K562 (cell line): Measurements from ENCODE around the gene ZNF615. TPM values are rescaled to one million over a fixed set of nuclear protein-coding genes. Genes with fewer than 3 reads are reported as not detected.

Experiments
- CHAMP1 ChIP-seq: fragments of 450-650 bp; IDR thresholded peaks from 2 replicates; pipeline ENCODE4 v1.6.1; 2016; ENCODE audit warnings: mild to moderate bottlenecking
- CHCHD3 ChIP-seq: fragments of 250-450 bp; sonication (Bioruptor Pico); IDR thresholded peaks from 2 replicates; pipeline ENCODE4 v2.1.2; 2022; ENCODE audit warnings: mild to moderate bottlenecking
- CREB3 ChIP-seq: fragments of 450-650 bp; conservative IDR thresholded peaks from 2 replicates; pipeline ENCODE4 v1.6.1; 2016; ENCODE audit warnings: missing genetic modification characterization, low read depth, mild to moderate bottlenecking, missing compliant biosample characterization, moderate library complexity
- EP400 ChIP-seq: fragments of 450-650 bp; IDR thresholded peaks from 2 replicates; pipeline ENCODE4 v1.6.1; 2017; ENCODE audit warnings: antibody characterized with exemption, mild to moderate bottlenecking, moderate library complexity
- FOXK2 ChIP-seq, 2 experiments: fragments of 450-650 bp; IDR thresholded peaks in 1 of 2; conservative IDR thresholded peaks in 1 of 2; 2 replicates each; pipeline ENCODE4 v1.6.1; 2016; ENCODE audit warnings: low read depth in 2 of 2, mild to moderate bottlenecking in 1 of 2
- KLF1 ChIP-seq: fragments of 450-650 bp; IDR thresholded peaks from 2 replicates; pipeline ENCODE4 v1.6.1; 2016; ENCODE audit warnings: missing genetic modification characterization, missing compliant biosample characterization
- MNT ChIP-seq, 2 experiments: fragments of 450-650 bp; conservative IDR thresholded peaks; 2 replicates each; pipeline ENCODE4 v1.6.1; 2017; ENCODE audit warnings: mild to moderate bottlenecking in 2 of 2, moderate library complexity in 2 of 2
- OTX1 ChIP-seq: fragments of 450-650 bp; formaldehyde crosslinking; IDR thresholded peaks from 2 replicates; pipeline ENCODE4 v1.4.0; 2022; ENCODE audit warnings: mild to moderate bottlenecking
- POLR2B ChIP-seq: fragments of 450-650 bp; IDR thresholded peaks from 2 replicates; pipeline ENCODE4 v1.6.1; 2018; ENCODE audit warnings: low read depth; ENCODE audit not compliant: partially characterized antibody
- POLR2H ChIP-seq: IDR thresholded peaks from 2 replicates; pipeline ENCODE4 v1.6.1; 2016; ENCODE audit warnings: missing genetic modification characterization, low read depth, mild to moderate bottlenecking, control low read depth, missing compliant biosample characterization, moderate library complexity
- RBM17 ChIP-seq: fragments of 200-400 bp; formaldehyde crosslinking; IDR thresholded peaks from 2 replicates; pipeline ENCODE4 v1.6.1; 2017; ENCODE audit warnings: low read depth, mild to moderate bottlenecking, low read length, borderline replicate concordance
- SPI1 ChIP-seq: IDR thresholded peaks from 2 replicates; pipeline ENCODE4 v1.6.1; 2011; ENCODE audit warnings: low read depth, low read length, control low read depth, borderline replicate concordance
- TBP ChIP-seq: optimal IDR thresholded peaks from 2 replicates; pipeline ENCODE3; 2011; ENCODE audit warnings: low read depth, low read length, improper control_type of control experiment
- TEAD1 ChIP-seq, 2 experiments: fragments of 450-650 bp in 1 of 2; sonication (generic) in 1 of 2; formaldehyde crosslinking; IDR thresholded peaks; 2 replicates each; pipeline versions ENCODE4 v1.4.0 to v1.8.0; 2020 to 2022; ENCODE audit warnings: mild to moderate bottlenecking in 2 of 2, missing genetic modification reagents in 1 of 2
- ZKSCAN1 ChIP-seq: fragments of 150-350 bp; IDR thresholded peaks from 2 replicates; pipeline ENCODE4 v1.6.1; 2016; ENCODE audit warnings: low read depth, low read length
- polyA plus RNA-seq, 8 experiments: library from polyadenylated mRNA; depleted of rRNA in 4 of 8; stranded (reverse) in 5 of 8; unstranded in 3 of 8; fragments of >200 nt; fragmentation: Nextera tagmentation in 2 of 8; fragmentation: Illumina TruSeq in 1 of 8; extraction: Ambion mirVana in 2 of 8; extraction: Trizol in 1 of 8; gene quantifications; 2 replicates each; pipeline versions ENCODE4 v1.2.1 to v1.2.3, GENCODE V29; 2011 to 2014; ENCODE audit warnings: inconsistent platforms in 1 of 8, missing spikeins in 1 of 8
- total RNA-seq, 7 experiments: library from RNA; depleted of rRNA in 6 of 7; stranded (reverse); fragments of >200 nt in 6 of 7; fragmentation: Illumina TruSeq in 2 of 7; extraction: Trizol in 2 of 7; gene quantifications; 2 replicates each; pipeline versions ENCODE4 v1.2.1 to v1.2.3, GENCODE V29; 2011 to 2021; ENCODE audit warnings: low replicate concordance in 1 of 7
- TF ChIP-seq, protein P1 (sequence below), 3 experiments: fragments of 200-800 bp in 1 of 3; fragments of 250-450 bp in 1 of 3; fragments of 450-650 bp in 1 of 3; sonication (Bioruptor Pico) in 1 of 3; sonication (Bioruptor generic) in 1 of 3; formaldehyde crosslinking in 1 of 3; IDR thresholded peaks; 2 replicates each; pipeline versions ENCODE4 v1.6.1 to v1.8.0; 2016 to 2022; ENCODE audit warnings: mild to moderate bottlenecking in 2 of 3, missing genetic modification characterization in 2 of 3, missing compliant biosample characterization in 1 of 3, moderate library complexity in 1 of 3

Gene ZNF615
- total and polyA plus RNA-seq, 9 of the 15 experiments (the other 6 are each of a cell fraction or from before 2014, with no cell fraction given): 1.2 to 4.4 (median 2.7) TPM

GRCh38 chr19:51986309-51987291 is 21.4 kb downstream of the ZNF615 start, which contains the start of gene ZNF350 (continued):
- TF ChIP-seq CREB3 (tag) (peak; percentile 48; the same call in 1 of the 2 replicates), TBP (no peak), POLR2H (tag) (0 out of 2 replicates have a peak, but pooled peaks have one; percentile 55), CHCHD3 (CRISPR knock-in tag) (no peak), CHAMP1 (peak; percentile 71; the same call in 1 of the 2 replicates), RBM17 (no peak), FOXK2 (conservative IDR thresholded peaks at IDR 0.05 in 1 of 2, IDR thresholded peaks at IDR 0.05 in 1 of 2; ENCODE audit: low read depth in 2 of 2) (peak; percentile 91 to 93), OTX1 (CRISPR knock-in tag) (no peak), SPI1 (peak; percentile 83), ZKSCAN1 (peak; percentile 69; the same call in 1 of the 2 replicates), EP400 (peak; percentile 38; the same call in 1 of the 2 replicates), POLR2B (peak; percentile 39), KLF1 (tag) (0 out of 2 replicates have a peak, but pooled peaks have one; percentile 20), TEAD1 (CRISPR knock-in tag; IDR thresholded peaks at IDR 0.05) (peak; percentile 42 to 43; a peak in 2 of 4 replicates), MNT (conservative IDR thresholded peaks at IDR 0.05) (peak in 1 of 2 experiments; percentile 49; a peak in 2 of 4 replicates)
- TF ChIP-seq, protein P1, sequence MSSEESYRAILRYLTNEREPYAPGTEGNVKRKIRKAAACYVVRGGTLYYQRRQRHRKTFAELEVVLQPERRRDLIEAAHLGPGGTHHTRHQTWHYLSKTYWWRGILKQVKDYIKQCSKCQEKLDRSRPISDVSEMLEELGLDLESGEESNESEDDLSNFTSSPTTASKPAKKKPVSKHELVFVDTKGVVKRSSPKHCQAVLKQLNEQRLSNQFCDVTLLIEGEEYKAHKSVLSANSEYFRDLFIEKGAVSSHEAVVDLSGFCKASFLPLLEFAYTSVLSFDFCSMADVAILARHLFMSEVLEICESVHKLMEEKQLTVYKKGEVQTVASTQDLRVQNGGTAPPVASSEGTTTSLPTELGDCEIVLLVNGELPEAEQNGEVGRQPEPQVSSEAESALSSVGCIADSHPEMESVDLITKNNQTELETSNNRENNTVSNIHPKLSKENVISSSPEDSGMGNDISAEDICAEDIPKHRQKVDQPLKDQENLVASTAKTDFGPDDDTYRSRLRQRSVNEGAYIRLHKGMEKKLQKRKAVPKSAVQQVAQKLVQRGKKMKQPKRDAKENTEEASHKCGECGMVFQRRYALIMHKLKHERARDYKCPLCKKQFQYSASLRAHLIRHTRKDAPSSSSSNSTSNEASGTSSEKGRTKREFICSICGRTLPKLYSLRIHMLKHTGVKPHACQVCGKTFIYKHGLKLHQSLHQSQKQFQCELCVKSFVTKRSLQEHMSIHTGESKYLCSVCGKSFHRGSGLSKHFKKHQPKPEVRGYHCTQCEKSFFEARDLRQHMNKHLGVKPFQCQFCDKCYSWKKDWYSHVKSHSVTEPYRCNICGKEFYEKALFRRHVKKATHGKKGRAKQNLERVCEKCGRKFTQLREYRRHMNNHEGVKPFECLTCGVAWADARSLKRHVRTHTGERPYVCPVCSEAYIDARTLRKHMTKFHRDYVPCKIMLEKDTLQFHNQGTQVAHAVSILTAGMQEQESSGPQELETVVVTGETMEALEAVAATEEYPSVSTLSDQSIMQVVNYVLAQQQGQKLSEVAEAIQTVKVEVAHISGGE (CRISPR knock-in tag; IDR thresholded peaks at IDR 0.05): peak in 1 of 3 experiments; percentile 69; a peak in 2 of 6 replicates
